Breast epithelium (tissue), 4 donors: Measurements from ENCODE around the gene ARHGEF7. TPM values are rescaled to one million over a fixed set of nuclear protein-coding genes. Genes with fewer than 3 reads are reported as not detected.
"Not testable (repeated sequence)": the region's sequence is repeated elsewhere in the genome, so short reads cannot be mapped to it uniquely, and the experiment has no call there.

Source experiments
- DNase-seq, 2 donors: peaks; one replicate each; pipeline ENCODE4 v3.0.0-alpha.2; 2019; ENCODE audit warnings: low spot score in 2 of 2
- H3K27ac ChIP-seq, 2 donors: fragments of 200-600 bp; sonication (generic) in 1 of 2; one replicate each; pipeline ENCODE4 v1.5.1; 2016 to 2019; ENCODE audit warnings: mild to moderate bottlenecking in 1 of 2
- H3K27me3 ChIP-seq, 2 donors: fragments of 200-600 bp; sonication (generic) in 1 of 2; one replicate each; pipeline versions ENCODE4 v1.5.1 to v1.6.0; 2017 to 2019; ENCODE audit warnings: control low read depth in 1 of 2, mild to moderate bottlenecking in 1 of 2
- H3K36me3 ChIP-seq: fragments of 200-600 bp; one replicate; pipeline ENCODE4 v1.5.1; 2019
- H3K4me1 ChIP-seq, 2 donors: fragments of 200-600 bp; sonication (generic); one replicate each; pipeline ENCODE4 v1.5.1; 2016 to 2019; ENCODE audit warnings: control low read depth in 1 of 2
- H3K4me3 ChIP-seq, 3 donors: fragments of 200-600 bp; sonication (generic); 1 replicate in 2 of 3; 2 replicates in 1 of 3; pipeline ENCODE4 v1.5.1; 2016 to 2019; ENCODE audit warnings: mild to moderate bottlenecking in 3 of 3, moderate library complexity in 2 of 3
- H3K9me3 ChIP-seq, 2 donors: fragments of 200-600 bp; sonication (generic) in 1 of 2; one replicate each; pipeline ENCODE4 v1.5.1; 2016 to 2019; ENCODE audit warnings: control low read depth in 1 of 2
- POLR2A ChIP-seq: fragments of 450-650 bp; IDR thresholded peaks from one replicate; pipeline ENCODE4 v1.6.1; 2016; ENCODE audit warnings: antibody characterized with exemption, mild to moderate bottlenecking, moderate library complexity
- POLR2AphosphoS5 ChIP-seq, 3 donors: sonication (generic); formaldehyde crosslinking; IDR thresholded peaks; one replicate each; pipeline ENCODE4 v1.6.1; 2017; ENCODE audit warnings: antibody characterized with exemption in 3 of 3
- intact Hi-C: fragments of 100-400 bp; cut with DNase I; formaldehyde crosslinking; loops from one replicate; pipeline ENCODE4 v1.15.1; 2023; ENCODE audit warnings: low total_unique reads
- total RNA-seq, 3 donors: library from RNA; depleted of rRNA; stranded (reverse); fragments of >200 nt; gene quantifications; one replicate each; pipeline ENCODE4 v1.1.0, GENCODE V29; 2016
- TF ChIP-seq, protein P1 (sequence below), 3 donors: fragments of 450-650 bp; IDR thresholded peaks; one replicate each; pipeline ENCODE4 v1.5.1; 2016 to 2017; ENCODE audit warnings: antibody characterized with exemption in 3 of 3, mild to moderate bottlenecking in 3 of 3, moderate library complexity in 3 of 3

ARHGEF7 gene
- total RNA-seq, 3 donors from 2014 or later = 79.6 to 92.0 (median 85.5) TPM

DNA sequence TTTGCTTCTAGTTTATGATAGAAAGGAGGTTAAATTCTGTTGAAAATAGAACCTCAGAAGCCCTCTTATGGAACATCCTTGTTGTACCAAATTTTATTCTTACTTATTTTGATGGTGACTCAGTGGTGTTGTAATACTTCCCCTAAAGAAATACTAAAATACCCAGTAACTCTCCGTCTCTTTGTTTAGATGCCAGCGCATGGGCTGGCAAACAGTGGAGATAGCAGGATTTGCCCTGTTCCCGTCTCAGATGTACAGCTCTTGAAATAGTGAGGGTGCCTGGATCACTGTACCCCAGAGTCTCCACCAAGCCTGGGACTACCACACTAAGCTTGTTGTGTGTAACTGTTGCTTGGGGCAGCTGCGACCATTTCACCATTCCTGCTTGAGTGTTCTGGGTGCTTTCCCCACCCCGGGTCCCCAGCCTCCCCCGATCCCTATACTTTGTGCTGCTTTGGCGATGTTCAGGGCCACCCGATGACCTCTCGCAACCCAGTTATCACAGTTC is 138.3 kb downstream of the ARHGEF7 start:
- TF ChIP-seq POLR2AphosphoS5 (IDR thresholded peaks at IDR 0.05) = no peak
- TF ChIP-seq POLR2A = no peak
- TF ChIP-seq, protein P1, sequence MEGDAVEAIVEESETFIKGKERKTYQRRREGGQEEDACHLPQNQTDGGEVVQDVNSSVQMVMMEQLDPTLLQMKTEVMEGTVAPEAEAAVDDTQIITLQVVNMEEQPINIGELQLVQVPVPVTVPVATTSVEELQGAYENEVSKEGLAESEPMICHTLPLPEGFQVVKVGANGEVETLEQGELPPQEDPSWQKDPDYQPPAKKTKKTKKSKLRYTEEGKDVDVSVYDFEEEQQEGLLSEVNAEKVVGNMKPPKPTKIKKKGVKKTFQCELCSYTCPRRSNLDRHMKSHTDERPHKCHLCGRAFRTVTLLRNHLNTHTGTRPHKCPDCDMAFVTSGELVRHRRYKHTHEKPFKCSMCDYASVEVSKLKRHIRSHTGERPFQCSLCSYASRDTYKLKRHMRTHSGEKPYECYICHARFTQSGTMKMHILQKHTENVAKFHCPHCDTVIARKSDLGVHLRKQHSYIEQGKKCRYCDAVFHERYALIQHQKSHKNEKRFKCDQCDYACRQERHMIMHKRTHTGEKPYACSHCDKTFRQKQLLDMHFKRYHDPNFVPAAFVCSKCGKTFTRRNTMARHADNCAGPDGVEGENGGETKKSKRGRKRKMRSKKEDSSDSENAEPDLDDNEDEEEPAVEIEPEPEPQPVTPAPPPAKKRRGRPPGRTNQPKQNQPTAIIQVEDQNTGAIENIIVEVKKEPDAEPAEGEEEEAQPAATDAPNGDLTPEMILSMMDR (IDR thresholded peaks at IDR 0.05) = no peak
- no peaks in the 10 kb centered on the region for H3K27me3 ChIP-seq
- H3K27ac ChIP-seq = no peak overlapping the region
- no peak overlapping the region for H3K4me3 ChIP-seq
- H3K9me3 ChIP-seq = no peaks in the 10 kb centered on the region
- DNase-seq = no peak
- no peaks in the 10 kb centered on the region for H3K4me1 ChIP-seq
- intact Hi-C loops = no loop called here
- no peaks in the 10 kb centered on the region for H3K36me3 ChIP-seq

DNA sequence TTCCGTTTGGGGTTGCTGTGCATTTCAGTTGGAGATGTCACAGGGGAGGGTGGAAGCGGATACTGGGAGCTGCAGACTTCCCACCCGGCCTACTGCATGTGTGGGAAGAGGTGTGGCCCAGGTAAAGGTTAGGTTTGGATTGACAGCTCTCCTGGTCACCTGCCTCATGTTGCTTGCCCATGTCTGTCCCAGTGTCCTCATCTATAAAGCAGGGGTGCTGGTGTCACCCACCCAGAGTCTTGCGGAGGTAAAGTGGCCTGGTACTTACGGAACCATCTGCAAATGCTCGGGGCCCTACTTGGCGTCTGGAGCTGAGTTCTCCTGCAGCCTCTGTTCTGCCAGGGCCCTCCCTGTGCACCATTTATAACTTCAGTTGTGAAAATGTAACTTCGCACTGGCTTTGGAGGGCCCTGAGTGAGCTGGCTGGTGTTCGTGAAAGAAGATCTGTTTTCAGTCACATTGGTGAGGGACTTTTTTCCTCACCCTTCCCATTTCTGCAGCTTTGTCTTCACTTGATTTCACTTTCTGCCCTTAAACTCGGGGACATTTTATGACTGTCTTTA is 140.2 kb downstream of the ARHGEF7 start:
- no peak for DNase-seq
- no peak overlapping the region for H3K27ac ChIP-seq
- no peaks in the 10 kb centered on the region for H3K9me3 ChIP-seq
- intact Hi-C loops = no loop called here
- no peak overlapping the region for H3K4me3 ChIP-seq
- H3K36me3 ChIP-seq = no peaks in the 10 kb centered on the region
- H3K4me1 ChIP-seq = no peaks in the 10 kb centered on the region
- no peaks in the 10 kb centered on the region for H3K27me3 ChIP-seq
- TF ChIP-seq POLR2AphosphoS5 (IDR thresholded peaks at IDR 0.05) = no peak
- TF ChIP-seq, protein P1 (IDR thresholded peaks at IDR 0.05) = no peak

DNA sequence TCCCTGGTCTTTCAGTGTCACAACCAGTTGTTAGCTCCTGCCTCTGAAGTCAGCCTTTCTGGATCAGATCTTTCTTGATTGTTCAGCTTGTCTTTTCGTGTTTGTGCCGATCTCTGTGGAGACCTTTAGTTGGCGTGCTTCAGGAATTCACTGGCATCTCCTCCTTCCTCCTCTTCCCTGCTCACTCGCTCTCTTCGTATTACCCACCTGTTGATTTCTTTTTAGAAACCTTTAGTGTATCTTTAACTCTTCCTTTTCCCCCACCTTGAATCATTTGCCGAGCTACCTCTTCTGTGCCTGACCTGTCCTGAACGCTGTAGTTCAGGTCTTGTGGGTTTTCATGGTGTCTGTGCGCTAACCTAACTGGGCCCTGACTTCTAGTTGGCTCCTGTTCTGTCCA is 141.3 kb downstream of the ARHGEF7 start:
- no peaks in the 10 kb centered on the region for H3K4me1 ChIP-seq
- intact Hi-C loops = loop anchor here (1.0 kb wide), 1 partner anchor 30 kb away; no protein-coding TSS in a partner anchor
- TF ChIP-seq, protein P1 (IDR thresholded peaks at IDR 0.05) = no peak
- no peak for TF ChIP-seq POLR2AphosphoS5 (IDR thresholded peaks at IDR 0.05)
- H3K27me3 ChIP-seq = no peaks in the 10 kb centered on the region
- no peak overlapping the region for H3K4me3 ChIP-seq
- H3K9me3 ChIP-seq = no peaks in the 10 kb centered on the region
- DNase-seq = no peak
- no peak overlapping the region for H3K27ac ChIP-seq
- no peaks in the 10 kb centered on the region for H3K36me3 ChIP-seq

DNA sequence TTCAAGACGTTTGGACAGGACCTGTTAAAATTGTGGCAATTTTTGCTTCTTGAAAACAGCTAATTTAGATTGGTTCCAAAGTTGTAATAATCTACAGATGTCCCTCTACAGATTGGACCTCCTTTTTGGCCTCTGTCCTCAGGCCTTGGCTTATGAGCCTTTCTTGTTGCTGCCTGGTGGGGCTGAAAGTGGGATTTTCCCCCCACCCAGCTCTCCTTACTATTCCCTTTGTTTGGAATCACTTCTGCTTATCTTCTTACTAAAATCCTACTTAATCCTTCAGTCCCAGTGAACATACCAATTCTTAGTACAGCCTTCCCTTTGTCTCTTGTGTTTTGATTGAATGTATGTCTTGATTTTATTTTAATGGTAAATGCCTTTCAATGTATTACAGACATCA is 141.8 kb downstream of the ARHGEF7 start:
- Histone ChIP-seq H3K27ac (no peak overlapping the region), H3K4me1 (no peaks in the 10 kb centered on the region), H3K9me3 (no peaks in the 10 kb centered on the region), H3K36me3 (no peaks in the 10 kb centered on the region), H3K27me3 (no peaks in the 10 kb centered on the region), H3K4me3 (no peak overlapping the region)
- TF ChIP-seq POLR2AphosphoS5 (IDR thresholded peaks at IDR 0.05) = no peak
- TF ChIP-seq, protein P1 (IDR thresholded peaks at IDR 0.05) = no peak
- no peak for TF ChIP-seq POLR2A
- no peak for DNase-seq
- intact Hi-C loops = loop anchor here (1.0 kb wide), 1 partner anchor 31 kb away; no protein-coding TSS in a partner anchor

DNA sequence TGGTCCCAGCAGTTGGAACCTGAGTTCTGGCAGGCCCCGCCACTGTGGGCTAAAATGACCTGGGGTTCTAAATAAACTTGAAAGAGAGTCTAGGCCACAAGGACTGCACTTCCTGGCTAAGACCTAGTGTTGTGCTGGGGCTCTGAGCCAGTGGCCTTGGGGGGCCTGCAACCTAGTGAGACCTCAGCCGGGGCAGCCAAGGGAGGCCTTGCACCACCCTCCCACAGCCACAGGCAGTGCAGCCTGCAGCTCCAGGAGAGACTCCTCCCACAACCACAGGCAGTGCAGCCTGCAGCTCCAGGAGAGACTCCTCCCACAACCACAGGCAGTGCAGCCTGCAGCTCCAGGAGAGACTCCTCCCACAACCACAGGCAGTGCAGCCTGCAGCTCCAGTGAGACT is 142.8 kb downstream of the ARHGEF7 start:
- H3K9me3 ChIP-seq, intact Hi-C loops, H3K36me3 ChIP-seq: not testable (repeated sequence)

More for the DNA sequence above, 142.8 kb downstream of the ARHGEF7 start:
- H3K4me3 ChIP-seq, DNase-seq, H3K4me1 ChIP-seq, H3K27me3 ChIP-seq, H3K27ac ChIP-seq: not testable (repeated sequence)
